Measurements from ENCODE around the gene ADGRG1.

The ADGRG1 gene

DNA sequence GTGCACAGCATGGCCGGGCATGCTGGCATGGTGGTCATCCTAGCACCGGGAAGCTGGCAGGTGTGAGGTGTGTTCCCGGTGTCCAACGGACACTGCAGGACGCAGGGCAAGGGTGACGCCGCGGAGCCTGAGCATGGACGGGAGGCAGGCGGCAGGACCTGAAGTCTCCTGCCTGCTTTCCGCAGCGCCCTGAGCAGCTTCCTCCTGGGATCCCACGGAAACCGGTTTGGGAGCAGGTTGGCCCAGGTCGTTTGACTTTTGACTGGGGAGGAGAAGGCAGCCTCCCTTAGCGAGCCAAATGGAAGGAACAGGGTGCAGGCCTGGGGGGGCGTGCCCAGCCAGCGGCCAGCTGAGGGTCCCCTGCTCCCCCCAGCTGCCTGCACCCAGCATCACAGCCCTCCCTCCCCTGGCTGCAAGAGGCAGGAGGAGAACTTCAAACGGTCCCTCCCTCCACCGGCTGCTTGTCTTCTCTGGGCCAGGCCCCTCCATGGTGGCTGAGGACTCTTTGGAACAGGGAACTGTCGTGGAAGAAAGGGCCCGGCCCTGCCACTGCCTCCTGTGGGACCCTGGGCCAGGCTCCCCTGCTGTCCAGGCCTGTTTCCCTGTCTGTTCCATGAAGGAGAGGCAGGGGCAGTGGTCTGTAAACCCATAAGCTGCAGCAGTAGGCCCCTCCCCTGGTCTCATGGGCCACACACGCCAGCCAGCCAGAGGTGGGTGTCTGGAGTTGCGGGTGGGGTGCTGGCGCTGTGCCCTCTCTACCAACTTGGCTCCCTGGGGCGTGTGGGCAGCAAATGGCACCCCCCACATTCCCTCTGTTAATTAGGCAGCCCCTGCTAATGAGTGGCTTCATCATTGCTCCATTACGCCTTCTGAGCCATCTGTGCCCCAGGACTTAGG lies 7.8 kb upstream of the ADGRG1 start:
- no peak for DNase-seq (ENCODE audit: low spot score)

DNA sequence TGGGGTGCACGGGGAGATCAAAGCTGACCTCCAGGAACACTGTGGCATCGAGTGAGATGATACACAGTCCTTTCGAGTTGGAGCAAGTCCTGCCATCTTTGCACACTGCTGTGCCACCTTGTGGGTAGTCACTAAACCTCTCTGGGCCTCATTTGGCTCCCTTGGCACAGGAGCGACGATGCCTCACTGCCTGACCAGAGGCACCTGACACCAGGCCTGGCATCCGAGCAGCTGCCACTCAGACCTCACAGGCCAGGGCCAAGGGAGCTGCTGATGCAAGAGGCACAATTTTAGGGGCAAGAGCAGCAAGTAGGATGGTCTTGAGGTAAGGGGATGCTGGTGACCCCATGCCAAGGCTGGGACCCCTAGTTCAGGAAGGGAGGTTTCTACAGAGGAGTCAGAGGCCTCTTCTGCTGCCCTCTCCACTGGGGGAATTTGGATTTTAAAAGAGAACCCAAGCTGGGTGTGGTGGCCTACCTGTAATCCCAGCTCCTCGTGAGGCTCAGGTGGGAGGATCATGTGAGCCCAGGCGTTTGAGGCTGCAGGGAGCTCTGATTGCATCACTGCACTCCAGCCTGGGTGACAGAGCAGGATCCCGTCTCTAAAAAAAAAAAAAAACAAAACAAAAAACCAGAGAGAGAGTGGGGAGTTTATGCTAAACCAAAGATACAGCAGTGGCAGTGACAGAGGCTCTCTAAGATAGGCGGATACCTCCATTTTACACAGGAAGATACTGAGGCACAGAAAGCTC lies 6.7 kb upstream of the ADGRG1 start:
- no peak for DNase-seq (ENCODE audit: low spot score)

DNA sequence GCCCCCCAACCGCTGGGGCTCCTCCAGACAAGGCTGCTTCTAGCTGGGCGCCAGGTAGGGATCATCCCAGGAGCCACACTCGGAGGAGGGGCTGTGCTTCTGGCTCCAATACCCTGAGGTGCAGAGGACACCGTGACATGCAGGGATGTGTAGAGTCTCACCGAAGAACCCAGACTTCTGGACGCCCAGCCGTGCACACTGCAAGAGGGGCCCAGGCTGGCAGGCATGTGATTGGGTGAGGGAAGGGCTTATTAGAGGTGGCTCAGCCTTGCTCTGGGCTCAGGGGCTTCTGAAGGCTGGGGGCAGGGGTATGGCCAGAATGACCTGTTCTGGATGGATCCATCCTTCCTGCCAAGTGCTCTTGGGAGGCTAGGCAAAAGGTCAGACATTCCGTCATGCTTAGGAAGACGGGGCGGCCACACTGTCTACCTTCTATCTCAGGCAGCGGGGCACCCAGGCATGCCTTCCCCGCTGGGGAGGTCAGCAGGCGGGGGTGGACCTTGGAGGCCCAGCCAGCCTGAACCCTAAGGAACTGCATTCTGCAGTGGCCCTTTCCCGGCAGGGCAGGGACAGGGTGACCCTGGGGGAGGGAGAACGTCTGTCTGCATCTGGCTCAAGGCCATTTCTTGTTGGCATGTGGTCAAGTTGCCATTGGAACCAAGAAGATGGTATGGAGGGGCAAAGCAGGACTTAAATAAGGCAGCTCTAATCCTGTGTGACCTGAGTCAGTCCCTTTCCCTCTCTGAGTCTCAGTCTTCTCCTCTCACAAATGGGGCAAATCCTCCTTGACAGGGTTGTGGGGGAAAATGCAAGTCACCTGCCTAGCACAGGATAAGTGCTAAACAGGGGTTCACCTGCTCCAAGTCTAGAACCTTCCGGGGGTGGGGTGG lies 5.8 kb upstream of the ADGRG1 start:
- no peak for DNase-seq (ENCODE audit: low spot score)

DNA sequence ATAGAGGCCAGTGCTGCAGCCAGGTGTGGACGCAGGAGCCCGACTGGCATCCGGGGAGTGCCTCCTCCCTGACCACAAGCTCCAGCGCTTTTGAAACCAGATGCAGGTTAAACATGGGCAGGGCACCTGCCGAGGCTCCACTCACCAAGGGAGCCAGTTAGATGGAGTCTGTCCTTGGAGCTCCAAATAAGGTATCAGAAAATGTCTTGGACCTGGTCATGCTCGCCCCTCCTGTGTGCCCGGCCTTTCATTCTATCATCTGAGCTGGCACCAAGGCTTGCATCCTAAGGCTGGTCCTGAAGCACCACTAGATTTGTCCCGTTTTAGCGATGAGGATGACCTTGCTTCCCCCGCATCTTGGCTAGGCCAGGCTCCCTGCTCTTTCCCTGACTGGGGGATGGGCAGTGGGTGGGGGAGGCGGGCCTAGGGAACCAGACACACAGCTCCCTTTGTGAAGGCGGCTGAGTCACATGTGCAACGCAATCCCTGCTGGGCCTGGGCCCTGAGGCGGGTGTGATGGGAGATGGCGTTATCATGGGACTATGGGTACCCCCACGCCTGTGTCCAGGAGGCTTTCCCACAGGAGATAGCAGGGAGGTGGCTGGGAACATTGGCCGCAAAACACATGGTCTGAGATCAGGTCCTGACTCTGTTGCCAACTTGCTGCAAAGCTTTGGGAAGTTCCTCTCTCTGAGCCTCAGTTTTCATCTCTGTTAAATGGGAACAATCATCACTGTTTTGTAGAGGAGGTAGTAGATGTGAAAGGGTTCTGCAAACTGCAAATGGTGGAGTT lies 5.0 kb upstream of the ADGRG1 start:
- DNase-seq (ENCODE audit: low spot score), result no peak

DNA sequence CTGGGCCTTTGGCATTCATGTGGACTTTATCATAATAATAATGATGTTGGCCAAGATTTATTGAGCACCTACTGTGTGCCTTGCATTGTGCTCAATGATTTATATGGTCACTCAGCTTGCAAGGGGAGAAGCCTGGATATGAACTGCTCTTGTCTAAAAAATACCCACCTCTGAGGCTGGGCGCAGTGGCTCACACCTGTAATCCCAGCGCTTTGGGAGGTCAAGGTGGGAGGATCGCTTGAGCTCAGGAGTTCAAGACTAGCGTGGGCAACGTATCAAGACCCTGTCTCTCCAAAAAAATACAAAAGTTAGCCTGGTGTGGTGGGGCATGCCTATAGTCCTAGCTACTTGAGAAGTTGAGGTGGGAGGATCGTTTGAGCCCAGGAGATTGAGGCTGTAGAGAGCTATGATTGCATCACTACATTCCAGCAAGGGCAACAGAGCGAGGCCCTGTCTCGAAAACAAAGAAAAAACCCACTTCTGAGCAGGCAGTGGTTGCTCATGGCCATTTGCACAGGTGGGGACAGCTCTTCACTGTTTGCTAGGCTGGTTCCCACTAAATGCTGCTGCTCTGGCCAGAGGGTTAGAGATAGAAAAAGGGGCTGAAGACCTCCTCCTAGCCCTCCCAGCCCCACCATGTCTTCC lies 4.3 kb upstream of the ADGRG1 start:
- DNase-seq (ENCODE audit: low spot score), result no peak

DNA sequence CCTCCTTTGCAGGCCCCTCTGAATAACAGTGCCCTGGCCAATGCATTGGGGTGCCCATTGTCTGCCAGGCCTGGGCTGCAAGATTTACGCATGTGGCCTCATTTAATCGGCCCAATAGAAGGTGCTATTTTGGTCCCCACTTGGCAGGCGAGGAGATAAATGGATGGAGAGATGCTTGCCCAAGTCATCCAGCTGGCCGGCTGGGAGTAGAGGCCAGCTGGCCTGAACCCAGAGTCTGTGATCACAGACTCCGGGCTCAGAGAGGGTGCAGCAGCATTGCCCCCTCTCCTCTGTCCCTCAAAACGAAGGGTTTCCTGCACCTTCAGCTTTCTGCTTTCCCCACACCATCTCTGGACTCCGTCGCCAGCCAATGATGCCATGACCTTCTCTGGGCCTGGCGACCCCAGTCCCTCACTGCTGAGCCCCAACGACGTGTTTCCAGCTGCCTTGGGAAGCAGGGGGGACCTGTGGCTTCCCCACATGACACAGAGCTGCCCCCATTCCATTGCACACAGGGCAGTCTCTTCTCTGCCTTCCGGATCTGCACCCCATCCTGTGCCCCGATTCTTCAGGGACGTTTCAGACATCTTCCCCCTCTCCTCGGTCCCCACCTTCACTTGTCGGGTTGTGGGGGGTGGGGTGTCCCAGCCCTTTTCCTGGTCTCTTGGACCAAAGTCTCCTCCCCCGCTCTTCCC lies 3.5 kb upstream of the ADGRG1 start:
- DNase-seq (ENCODE audit: low spot score), result no peak

DNA sequence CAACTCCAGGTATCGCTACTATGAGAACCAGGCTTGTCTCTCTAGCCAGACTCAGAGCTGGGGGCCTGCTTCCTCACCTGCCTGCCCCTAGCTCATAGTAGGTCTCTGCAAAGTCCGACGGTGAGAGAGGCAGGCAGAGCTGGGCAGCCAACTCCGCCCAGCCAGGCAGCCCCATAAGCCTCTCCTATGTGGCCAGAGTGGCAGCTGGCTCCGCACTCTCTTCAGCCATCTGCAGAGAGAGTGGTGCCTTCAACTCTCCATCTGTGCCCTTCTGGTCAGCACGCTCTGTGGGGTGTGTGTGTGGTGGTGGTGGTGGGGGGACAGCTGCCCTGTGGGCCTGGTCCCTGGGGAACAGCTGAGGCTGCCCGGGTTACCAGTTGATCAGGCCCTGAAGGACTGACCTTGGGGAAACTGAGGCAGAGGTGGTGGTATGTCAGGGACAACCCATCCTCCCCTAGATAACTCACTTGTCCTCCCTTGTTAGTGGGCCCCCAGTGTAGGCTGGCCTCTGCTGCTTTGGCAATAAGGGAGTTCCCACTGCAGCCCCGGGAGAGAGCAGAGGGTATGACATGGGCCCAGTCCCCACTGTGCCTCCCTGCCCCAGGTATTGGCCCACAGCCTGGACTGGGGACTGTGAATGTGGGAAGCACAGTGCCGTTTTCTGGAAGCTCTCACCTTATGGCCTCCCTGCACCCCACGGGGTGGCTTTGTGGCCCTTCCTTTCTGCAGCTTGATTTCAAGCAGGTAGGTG lies 1.8 kb upstream of the ADGRG1 start:
- no peak for DNase-seq (ENCODE audit: low spot score)

DNA sequence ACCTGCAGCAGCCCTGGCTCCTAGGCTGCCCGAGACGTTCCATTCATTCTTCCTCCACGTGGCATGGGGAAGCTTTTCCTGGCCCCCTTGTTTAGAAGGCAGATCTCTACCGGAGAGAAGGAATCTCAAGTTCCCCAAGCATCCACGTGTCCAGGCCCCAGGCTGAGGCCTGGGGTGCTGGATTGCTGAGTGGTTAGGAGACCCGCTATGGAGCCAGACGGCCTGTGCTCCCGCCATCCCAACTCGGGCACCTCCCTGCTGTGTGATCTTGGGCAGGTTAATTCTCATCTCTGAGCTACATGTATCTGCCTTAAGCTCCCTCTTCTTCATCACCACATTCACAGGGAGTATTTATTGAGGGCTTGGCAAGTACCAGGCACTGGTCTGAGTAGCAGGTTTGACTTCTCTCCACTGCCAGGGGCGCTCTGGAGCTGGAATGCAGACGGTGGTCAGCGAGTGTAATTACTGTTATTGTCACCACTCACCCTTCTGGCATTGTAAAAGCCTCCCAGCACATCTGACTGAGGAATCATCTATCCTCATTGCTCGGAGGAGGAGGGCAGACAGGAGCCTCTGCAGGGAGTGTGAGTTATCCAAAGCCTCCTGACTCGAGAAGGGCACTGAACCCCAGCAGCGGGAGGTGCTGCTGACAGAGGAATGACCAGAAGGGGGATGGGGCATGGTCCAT lies 1.1 kb upstream of the ADGRG1 start:
- DNase-seq (ENCODE audit: low spot score), result peak; percentile 81

DNA sequence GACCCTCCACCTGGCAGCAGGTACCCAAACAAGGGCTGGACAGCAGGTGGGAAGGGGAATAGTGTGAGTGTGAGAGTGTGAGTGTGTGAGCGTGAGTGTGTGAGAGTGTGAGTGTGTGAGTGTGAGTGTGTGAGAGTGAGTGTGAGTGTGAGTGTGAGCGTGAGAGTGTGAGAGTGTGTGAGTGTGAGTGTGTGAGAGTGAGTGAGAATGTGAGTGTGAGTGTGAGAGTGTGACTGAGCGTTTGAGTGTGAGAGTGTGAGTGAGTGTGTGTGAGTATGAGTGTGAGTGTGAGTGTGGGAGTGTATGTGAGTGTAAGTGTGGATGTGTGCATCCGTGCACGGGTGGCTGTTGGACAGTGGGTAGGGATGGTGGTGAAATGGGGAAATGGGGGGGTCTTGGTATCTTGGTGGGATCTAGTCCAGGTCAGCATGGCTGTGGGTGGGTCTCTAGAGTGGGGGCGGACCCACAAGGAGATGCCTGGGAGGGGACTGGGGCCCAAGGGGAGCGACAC lies 408 bp downstream of the ADGRG1 start:
- no peak for DNase-seq (ENCODE audit: low spot score)

DNA sequence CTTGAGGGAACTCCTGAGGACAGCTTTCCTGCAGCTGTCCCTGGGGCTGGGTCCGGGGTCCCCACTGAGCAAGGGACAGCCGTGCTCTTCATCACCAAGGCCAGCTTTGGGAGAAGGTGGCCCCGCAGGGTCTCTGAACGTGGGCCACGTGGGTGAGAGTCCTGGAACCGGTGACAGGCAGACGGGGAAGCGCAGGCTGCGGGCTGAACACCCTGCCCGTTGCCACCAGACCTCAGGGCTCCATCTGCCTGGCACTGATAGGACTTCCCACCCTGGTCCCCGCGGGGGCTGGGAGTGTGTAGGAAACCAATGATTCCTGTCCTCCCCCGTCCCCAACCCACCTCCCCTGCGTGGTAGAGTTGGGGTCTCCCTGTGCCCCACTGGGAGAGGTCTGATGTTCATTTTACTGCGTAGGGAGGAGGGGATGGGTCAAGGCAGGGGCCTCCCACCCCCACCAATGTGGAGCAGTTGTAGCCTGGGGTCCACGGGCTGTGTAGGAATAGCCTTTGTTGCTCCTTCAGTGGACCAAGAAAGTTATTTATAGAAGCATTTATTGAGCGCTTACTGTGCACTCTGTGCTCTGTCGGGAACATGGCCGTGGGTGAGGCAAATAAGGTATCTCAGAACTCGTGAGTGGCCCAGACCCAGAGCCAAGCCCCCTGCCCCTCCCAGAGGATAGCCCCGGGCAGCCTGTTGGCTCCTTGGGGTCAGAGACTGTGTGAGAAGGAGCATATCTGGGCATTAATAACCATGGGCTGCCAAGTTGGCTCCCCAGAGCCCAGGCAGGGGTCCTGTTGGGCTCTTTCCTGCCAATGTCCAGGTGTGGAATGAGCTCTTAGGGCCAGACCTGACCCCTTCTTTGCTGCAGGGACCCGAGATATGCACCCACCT lies 1.3 kb downstream of the ADGRG1 start:
- DNase-seq (ENCODE audit: low spot score), result no peak

DNA sequence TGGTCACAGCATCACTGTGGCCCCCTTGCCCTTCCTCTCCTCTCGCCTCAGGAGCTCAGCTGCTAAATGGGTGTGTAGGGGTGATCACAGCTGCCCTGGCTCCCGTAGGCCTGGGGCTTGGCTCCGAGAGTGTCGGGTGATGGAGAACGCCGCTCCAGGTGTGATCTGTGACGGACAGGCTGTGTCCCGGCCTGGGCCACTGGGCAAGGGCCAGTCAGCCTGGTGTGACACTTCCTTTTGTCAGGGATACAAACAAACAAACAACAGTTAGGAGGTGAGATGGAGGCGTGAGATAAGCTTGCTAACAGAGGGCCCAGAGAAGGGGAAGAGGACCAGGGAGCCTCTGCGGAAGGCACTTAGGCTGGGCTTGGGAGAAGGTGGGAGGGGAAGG lies 2.0 kb downstream of the ADGRG1 start:
- DNase-seq (ENCODE audit: low spot score), result no peak

DNA sequence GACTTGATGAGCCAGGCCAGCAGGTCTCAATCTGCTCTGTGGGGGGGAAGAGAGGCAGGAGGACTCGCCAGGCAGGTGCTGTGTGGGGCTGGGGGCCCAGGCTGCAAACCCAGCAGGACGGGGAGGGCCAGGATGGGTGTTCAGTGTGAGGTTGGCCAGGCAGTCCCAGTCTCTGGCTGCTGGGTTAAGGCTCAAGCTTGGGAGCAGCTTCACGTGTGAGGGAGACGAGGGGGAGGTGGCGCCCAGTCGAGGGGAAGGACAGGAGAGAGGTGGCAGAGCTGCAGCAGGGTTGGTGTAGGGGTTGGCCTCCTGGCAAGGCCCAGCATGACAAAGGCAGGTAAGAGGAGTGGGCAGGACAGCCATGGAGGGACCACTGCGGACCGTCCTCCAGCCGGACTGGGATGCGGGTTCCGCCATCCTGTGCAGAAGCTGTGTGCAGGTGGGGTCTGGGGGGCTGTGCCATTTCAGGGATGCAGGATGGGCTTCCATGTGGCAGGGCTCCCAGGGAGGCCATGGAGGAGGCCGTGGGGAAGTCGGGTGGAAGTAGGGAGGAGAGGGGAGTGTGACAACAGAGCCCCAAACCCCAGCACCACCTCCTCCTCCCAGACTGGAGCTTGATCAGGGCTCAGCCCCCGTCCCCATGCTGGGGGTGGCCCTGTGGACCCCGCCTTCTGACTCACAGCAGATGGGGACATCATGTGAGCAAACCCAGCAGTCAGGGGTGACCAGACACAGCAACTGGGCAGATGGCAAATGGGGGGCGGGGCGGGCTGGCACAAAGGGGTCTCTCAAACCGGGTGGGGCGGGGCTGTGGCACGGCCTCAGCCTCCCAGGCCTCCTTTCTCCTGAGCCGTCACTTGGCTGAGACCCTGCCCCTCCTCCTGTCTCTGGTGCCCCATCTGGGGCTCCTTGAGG lies 2.8 kb downstream of the ADGRG1 start:
- no peak for DNase-seq (ENCODE audit: low spot score)

DNA sequence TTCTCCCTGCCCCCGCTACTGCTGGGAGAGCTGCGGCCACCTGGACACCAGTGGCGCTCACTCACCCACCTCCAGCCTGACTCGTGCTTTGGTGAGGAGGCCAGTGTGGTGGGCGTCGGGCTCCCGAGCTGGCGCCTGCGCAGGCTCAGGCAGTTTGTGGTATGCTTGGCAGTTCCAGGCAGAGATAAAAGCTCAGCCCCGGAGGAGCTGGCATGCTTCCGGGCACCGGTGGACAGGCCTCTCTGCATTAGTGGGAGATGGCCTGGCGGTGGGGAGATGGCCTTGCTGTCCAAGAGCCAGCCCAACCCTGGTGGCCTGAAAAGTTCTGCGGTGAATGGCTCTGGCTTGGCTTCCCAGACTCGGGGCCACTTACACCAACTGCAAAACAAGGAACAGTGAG lies 4.1 kb downstream of the ADGRG1 start:
- DNase-seq (ENCODE audit: low spot score), result no peak

DNA sequence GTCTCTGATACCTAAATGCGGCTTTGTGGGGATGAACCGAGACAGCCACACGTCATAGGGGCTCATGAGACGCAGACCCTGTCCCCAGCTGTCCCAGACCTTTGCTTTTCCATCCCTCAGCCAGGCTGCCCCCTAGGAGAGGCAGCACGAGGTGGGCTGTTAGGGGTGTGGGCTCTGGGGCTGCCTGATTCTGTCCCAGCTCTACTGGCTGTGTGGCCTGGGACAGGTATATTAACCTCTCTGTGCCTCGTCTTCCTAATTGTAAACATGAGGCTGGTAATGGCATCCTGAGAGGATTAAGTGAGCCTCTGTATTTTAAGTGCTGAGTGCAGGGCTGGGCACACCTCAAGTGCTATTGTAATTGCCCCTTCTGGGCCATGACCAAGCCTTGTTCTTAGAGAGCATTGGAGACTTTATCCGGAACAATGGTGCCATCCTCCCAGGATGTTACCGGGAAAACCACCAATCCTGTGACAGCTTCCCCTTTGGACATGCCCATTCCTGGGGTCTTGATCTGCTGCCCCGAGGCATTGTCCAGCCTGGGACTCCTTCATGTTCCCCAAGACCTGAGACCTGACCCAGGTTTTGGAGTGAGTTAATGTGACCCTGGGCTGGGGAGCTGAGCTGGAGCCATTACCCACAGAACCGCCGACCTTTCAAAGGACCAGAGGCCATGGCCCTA lies 5.1 kb downstream of the ADGRG1 start:
- no peak for DNase-seq (ENCODE audit: low spot score)

DNA sequence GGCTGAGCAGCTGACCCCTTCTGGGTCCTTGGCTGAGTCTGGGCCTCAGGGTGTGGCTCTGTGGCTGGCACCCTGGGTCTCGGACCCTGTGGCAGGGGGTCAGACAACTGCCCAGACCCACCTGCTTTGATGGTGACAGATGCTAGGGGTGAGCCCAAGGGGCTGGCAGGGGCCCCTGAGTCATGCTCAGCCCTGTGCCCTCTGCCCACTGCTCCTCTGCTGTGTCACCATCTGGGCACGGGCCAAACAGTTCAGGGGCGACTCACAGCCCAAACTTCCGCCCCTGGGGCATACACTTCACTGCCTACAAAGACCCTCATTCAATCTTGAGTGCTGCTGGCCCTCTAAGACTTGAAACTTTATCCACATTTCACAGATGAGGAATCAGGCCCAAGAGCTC lies 5.7 kb downstream of the ADGRG1 start:
- peak; percentile 42 for DNase-seq (ENCODE audit: low spot score)
